Activated CD4-positive, alpha-beta T cell treated with anti-CD3 and anti-CD28 coated beads, Interleukin-2, amount 10 ng/mL, durations not matched to agents 7 days and 5 days (primary cell): ENCODE measurements around the gene NTRK1. TPM values are rescaled to one million over a fixed set of nuclear protein-coding genes. Genes with fewer than 3 reads are reported as not detected.

ENCODE experiments used
- CTCF ChIA-PET: fragments of 350-600 bp; sonication (Branson Sonifier 250); formaldehyde crosslinking; loops from one replicate; lab custom pipeline; 2021; ENCODE audit warnings: antibody characterized with exemption; lab: Charles Lee
- POLR2A ChIA-PET: fragments of 350-600 bp; sonication (Branson Sonifier 250); formaldehyde crosslinking; loops from one replicate; lab custom pipeline; 2021; ENCODE audit warnings: antibody characterized with exemption; lab: Charles Lee
- DNase-seq: peaks from one replicate; pipeline ENCODE4 v3.0.0-alpha.2; 2020
- H3K27ac Mint-ChIP-seq: one replicate; pipeline ENCODE4 v1.8.0; 2021; ENCODE audit warnings: mild to moderate bottlenecking, moderate library complexity, mixed read lengths
- H3K27me3 Mint-ChIP-seq: one replicate; pipeline ENCODE4 v1.8.0; 2021; ENCODE audit warnings: mixed read lengths
- H3K36me3 Mint-ChIP-seq: one replicate; pipeline ENCODE4 v1.8.0; 2021; ENCODE audit warnings: low read depth, mixed read lengths
- H3K4me1 Mint-ChIP-seq: one replicate; pipeline ENCODE4 v1.8.0; 2021; ENCODE audit warnings: mixed read lengths
- H3K4me3 Mint-ChIP-seq: one replicate; pipeline ENCODE4 v1.8.0; 2021; ENCODE audit warnings: mild to moderate bottlenecking, moderate library complexity, mixed read lengths
- H3K9me3 Mint-ChIP-seq: one replicate; pipeline ENCODE4 v1.8.0; 2021; ENCODE audit warnings: mixed read lengths
- total RNA-seq, 2 experiments: library from RNA; stranded (reverse); gene quantifications; one replicate each; pipeline ENCODE4 v1.2.3, GENCODE V29; 2021

Gene NTRK1
- total RNA-seq, 2 experiments from 2014 or later = 1.9 to 2.0 TPM

DNA sequence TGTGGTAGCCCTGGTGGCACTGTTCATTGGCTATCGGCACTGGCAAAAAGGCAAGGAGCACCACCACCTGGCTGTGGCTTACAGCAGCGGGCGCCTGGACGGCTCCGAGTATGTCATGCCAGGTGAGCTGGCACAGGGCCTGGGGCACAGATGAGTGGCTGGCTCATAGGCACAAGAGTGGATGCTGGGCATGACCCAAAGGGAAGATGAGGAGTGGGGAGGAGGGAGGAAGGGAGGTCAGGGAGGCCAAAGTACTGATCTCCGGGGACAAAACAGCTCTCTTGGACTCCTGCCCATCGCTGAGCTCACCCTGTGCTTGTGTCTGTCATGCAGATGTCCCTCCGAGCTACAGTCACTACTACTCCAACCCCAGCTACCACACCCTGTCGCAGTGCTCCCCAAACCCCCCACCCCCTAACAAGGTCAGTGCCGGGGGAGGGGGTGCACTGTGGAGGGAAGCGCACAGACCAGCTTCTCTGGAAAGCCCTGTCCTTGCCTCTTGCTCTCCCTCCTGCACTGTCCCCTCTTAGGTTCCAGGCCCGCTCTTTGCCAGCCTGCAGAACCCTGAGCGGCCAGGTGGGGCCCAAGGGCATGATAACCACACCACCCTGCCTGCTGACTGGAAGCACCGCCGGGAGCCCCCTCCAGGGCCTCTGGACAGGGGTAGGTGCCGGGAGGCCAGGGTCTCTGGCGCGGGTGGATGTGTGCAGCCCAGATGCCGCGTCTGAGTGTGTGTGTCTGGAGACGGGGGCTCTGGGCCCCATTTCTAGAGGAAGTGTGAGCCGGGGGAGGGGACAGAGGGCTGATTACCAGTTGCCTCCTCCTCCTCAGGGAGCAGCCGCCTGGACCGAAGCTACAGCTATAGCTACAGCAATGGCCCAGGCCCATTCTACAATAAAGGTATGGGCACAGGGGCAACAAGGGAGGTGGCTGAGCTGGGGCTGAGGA, 52.5 kb downstream of the NTRK1 start:
- Mint-ChIP-seq H3K4me3 (no peak overlapping the region), H3K4me1 (peaks cover 1% of the 10 kb centered on the region), H3K36me3 (no peaks in the 10 kb centered on the region), H3K27me3 (peaks cover 14% of the 10 kb centered on the region), H3K9me3 (no peaks in the 10 kb centered on the region), H3K27ac (no peak overlapping the region)
- no peak for DNase-seq
- CTCF ChIA-PET = interaction anchor here (0.6 to 1.6 kb wide), 6 partner anchors 13 to 187 kb away, joined by 3 to 6 read pairs (median 4); no protein-coding TSS in a partner anchor
- POLR2A ChIA-PET = no interaction called here

DNA sequence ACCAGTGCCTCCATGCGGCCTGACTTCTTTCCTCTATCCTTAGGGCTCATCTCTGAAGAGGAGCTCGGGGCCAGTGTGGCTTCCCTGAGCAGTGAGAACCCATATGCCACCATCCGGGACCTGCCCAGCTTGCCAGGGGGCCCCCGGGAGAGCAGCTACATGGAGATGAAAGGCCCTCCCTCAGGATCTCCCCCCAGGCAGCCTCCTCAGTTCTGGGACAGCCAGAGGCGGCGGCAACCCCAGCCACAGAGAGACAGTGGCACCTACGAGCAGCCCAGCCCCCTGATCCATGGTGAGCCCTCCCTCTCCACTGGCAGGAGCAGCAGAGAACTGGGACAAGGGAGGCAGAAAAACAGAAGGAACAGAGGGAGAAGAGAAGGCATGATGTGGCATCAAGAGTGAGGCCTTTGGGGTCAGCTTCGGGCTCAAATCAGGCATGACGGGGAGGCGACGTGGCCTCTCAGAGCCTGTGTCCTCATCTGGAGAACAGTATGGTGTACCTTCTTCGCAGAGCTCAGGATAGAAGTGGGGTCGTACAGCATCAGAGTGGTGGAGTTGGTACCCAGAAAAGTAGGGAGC, 53.2 kb downstream of the NTRK1 start:
- Mint-ChIP-seq H3K27ac (no peak overlapping the region), H3K36me3 (no peaks in the 10 kb centered on the region), H3K27me3 (peaks cover 20% of the 10 kb centered on the region), H3K9me3 (no peaks in the 10 kb centered on the region), H3K4me1 (peaks cover 1% of the 10 kb centered on the region), H3K4me3 (no peak overlapping the region)
- POLR2A ChIA-PET = no interaction called here
- CTCF ChIA-PET = interaction anchor here (1.1 to 1.6 kb wide), 4 partner anchors 12 to 187 kb away, joined by 3 to 6 read pairs (median 4); no protein-coding TSS in a partner anchor
- DNase-seq = no peak

DNA sequence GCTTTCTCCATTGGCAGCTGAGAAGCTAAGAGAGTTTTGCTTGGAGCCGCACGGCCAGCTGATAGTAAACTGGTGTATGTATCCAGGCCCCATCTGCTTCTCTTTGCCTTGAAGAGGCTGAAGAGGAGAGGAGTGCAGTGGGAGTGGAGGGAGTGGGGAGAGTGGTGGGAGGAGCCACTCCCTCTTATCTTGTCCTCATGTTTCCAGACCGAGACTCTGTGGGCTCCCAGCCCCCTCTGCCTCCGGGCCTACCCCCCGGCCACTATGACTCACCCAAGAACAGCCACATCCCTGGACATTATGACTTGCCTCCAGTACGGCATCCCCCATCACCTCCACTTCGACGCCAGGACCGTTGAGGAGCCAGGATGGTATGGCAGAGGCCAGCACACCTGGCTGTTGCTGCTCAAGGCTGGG, 53.8 kb downstream of the NTRK1 start:
- H3K27me3 Mint-ChIP-seq = peaks cover 26% of the 10 kb centered on the region
- H3K4me3 Mint-ChIP-seq = no peak overlapping the region
- H3K27ac Mint-ChIP-seq = no peak overlapping the region
- ChIA-PET CTCF (interaction anchor here (1.1 to 1.6 kb wide), 3 partner anchors 12 to 188 kb away, joined by 4 to 6 read pairs (median 4); no protein-coding TSS in a partner anchor), POLR2A (no interaction called here)
- no peak for DNase-seq
- H3K36me3 Mint-ChIP-seq = no peaks in the 10 kb centered on the region
- H3K4me1 Mint-ChIP-seq = peaks cover 1% of the 10 kb centered on the region
- H3K9me3 Mint-ChIP-seq = no peaks in the 10 kb centered on the region

DNA sequence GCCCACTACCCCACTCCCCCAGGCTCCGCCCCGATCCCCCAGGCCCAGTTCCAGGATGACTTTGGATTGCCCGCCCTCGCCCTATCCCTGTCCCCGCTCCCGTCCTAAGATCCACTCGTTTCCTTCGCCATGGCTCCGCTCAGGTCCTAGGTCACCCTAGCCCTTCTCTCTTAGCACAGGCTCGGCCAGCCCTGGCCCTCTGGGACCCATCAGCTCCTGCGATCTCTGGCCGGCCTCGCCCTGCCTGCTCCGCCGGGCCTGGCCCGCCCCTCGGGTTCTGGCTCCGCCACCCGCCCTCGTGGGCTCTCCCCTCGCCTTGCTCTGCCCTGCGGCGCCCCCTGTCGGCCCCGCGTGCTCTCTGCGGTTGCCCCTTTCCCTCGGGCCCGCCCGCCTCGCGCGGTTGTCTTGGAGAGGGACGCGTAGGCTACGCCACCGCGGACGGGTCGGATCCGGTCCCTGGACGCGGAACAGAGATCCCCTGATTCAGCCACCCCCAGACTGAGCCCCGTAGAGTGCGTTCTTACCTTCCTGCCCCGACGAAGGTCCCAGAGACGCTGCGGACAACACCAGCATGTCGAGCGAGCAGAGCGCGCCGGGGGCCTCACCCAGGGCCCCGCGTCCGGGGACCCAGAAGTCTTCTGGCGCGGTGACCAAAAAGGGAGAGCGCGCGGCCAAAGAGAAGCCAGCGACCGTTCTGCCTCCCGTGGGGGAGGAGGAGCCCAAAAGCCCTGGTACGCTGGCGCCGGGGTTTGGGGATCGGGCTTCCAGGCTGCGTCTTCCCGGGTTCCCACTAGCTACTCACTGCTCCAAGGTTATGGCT, 59.8 kb downstream of the NTRK1 start, which contains the start of gene LRRC71:
Gene LRRC71, plus strand, starts transcription at position 400 of the 820 bp plus-strand sequence. Its CDS starts 172 bp downstream, at position 572.
- peaks cover 13% of the 10 kb centered on the region for H3K4me1 Mint-ChIP-seq
- CTCF ChIA-PET = interaction anchor here (0.7 to 1.4 kb wide), 4 partner anchors 11 to 231 kb away, joined by 3 read pairs; no protein-coding TSS in a partner anchor
- no peaks in the 10 kb centered on the region for H3K36me3 Mint-ChIP-seq
- no peaks in the 10 kb centered on the region for H3K9me3 Mint-ChIP-seq
- peaks cover 74% of the 10 kb centered on the region for H3K27me3 Mint-ChIP-seq
- POLR2A ChIA-PET = no interaction called here
- no peak within 1 kb of the TSS for H3K4me3 Mint-ChIP-seq
- H3K27ac Mint-ChIP-seq = no peak within 1 kb of the TSS
- DNase-seq = peak; percentile 67

DNA sequence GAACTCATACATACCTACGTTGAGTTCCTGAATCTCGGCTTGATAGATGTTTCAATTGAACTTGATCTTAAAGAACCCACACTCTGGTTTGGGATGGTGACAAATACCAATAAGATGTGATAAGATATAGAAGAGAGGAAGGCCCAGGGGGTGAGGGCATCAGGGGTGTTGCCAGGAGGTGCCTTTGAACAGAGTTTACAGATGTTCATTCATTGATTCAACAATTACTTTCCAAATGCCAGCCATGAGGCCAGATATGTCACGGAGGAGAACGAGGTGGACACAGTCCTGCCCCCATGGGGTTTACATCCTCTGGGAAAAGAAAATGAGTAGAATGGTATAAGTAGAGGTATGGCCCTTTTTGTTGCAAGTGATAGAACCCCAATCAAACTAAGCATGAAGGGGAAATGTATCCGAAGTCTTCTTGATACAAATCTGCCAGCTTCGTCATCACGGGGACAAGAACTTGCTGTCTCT, 60.4 kb downstream of the NTRK1 start:
- H3K9me3 Mint-ChIP-seq = no peaks in the 10 kb centered on the region
- CTCF ChIA-PET = interaction anchor here (1.3 to 1.4 kb wide), 2 partner anchors 31 to 231 kb away, joined by 3 read pairs; no protein-coding TSS in a partner anchor
- H3K4me1 Mint-ChIP-seq = peaks cover 13% of the 10 kb centered on the region
- DNase-seq = no peak
- H3K27me3 Mint-ChIP-seq = peaks cover 77% of the 10 kb centered on the region
- no peak overlapping the region for H3K27ac Mint-ChIP-seq
- no peak overlapping the region for H3K4me3 Mint-ChIP-seq
- no peaks in the 10 kb centered on the region for H3K36me3 Mint-ChIP-seq
- POLR2A ChIA-PET = no interaction called here

DNA sequence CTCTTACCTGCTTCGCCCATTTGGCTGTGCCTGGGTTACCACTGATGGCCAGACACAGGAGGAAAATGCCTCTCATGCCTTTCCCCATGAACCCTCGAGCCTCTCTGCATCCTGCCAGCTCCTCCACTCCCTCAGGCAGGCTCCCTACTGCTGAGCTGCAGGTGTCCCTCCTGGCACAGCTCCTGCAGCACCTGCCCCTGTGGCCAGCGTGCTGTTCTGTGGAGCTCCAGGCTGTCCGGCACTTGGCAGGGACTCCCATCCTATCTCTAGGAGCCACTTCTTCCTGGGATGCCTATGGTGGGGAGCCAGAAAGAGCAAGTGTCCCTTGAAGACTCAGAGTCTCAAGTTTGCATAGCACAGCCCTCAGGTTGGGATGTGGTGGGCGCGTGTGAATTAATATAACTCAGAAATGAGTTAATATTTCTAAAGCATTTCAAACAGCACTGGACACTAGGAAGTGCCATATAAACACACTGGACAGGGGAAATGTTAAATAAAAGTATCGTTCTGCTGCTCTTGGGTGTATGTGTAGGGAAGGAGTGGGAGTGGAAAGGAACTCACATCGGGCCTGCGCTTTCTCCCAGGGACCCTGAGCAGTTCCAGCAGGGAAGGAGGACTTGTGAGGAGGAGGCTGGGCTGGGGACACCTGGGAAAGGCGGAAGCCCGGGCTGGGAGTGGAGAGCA, 62.5 kb downstream of the NTRK1 start:
- Mint-ChIP-seq H3K27me3 (peaks cover 90% of the 10 kb centered on the region), H3K4me1 (peaks cover 22% of the 10 kb centered on the region), H3K27ac (no peak overlapping the region), H3K4me3 (no peak overlapping the region), H3K9me3 (no peaks in the 10 kb centered on the region), H3K36me3 (no peaks in the 10 kb centered on the region)
- DNase-seq = no peak
- ChIA-PET POLR2A (no interaction called here), CTCF (interaction anchor here (1.0 to 1.8 kb wide), 4 partner anchors 12 to 239 kb away, joined by 3 to 6 read pairs (median 4); no protein-coding TSS in a partner anchor)

DNA sequence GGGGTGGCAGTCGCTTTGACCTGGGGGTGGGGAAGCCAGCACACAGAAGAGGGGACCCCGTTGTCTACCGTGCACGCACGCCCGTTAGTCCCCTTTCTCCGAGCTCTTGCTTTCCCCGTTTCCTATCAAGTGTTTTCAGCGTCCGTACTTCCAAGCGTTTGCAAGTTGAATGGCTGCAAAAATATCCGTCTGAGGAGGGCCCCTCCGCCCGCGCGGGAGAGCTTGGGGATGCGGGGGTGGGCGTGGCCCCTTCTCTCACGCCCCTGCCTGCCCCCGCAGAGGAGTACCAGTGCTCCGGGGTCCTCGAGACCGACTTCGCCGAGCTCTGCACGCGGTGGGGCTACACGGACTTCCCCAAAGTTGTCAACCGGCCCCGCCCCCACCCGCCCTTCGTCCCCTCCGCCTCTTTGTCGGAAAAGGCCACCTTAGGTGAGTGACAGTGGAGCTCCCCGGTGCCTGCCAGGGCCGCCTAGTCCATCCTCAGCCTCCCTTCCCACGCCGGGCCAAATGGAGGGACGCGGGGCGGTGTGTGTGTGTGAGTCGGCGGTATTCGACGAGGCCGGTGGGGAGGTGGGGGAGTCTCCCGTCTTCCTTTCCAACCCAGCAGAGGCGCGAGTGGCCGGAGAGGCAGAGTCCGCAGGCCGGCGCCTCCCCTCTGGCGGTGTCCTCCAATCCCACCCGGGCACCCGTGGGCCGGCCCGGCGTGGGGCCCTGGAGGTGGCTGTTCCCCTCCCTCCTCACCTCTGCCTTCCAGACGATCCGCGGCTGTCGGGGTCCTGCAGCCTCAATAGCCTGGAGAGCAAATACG, 63.2 kb downstream of the NTRK1 start:
- Mint-ChIP-seq H3K27me3 (peaks cover 90% of the 10 kb centered on the region), H3K27ac (no peak overlapping the region), H3K9me3 (no peaks in the 10 kb centered on the region), H3K36me3 (no peaks in the 10 kb centered on the region), H3K4me3 (no peak overlapping the region), H3K4me1 (peaks cover 24% of the 10 kb centered on the region)
- DNase-seq = no peak
- POLR2A ChIA-PET = no interaction called here
- CTCF ChIA-PET = interaction anchor here (1.3 to 1.8 kb wide), 3 partner anchors 32 to 198 kb away, joined by 5 to 6 read pairs (median 5); no protein-coding TSS in a partner anchor

DNA sequence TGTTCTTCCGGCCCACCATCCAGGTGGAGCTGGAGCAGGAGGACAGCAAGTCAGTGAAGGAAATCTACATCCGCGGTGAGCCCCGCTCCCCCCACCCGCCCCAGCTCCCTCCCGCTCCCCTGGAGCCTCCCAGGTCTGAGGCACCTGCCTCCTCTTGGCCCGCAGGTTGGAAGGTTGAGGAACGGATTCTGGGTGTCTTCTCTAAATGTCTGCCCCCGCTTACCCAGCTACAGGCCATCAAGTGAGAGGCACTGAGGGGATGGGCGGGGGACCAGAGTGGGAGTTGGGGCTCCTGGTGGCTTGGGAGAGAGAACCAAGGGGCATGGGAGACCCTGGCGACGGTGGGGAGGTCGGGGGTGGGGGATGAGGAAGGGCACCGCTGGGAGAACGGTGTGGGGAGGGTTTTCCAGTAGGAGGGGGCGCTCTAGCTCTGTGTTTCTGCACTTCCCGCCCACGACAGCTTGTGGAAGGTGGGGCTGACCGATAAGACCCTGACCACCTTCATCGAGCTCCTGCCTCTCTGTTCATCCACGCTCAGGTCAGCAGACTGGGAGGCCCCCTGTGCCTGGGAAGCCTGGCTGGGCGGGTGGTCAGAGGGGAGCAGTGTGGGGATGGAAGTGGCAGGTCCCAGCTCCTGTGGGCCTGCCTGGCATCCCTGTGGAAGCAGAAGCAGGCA, 64.0 kb downstream of the NTRK1 start:
- peaks cover 91% of the 10 kb centered on the region for H3K27me3 Mint-ChIP-seq
- H3K9me3 Mint-ChIP-seq = no peaks in the 10 kb centered on the region
- POLR2A ChIA-PET = no interaction called here
- no peaks in the 10 kb centered on the region for H3K36me3 Mint-ChIP-seq
- H3K4me3 Mint-ChIP-seq = no peak overlapping the region
- peaks cover 24% of the 10 kb centered on the region for H3K4me1 Mint-ChIP-seq
- no peak for DNase-seq
- CTCF ChIA-PET = interaction anchor here (0.6 to 1.8 kb wide), 4 partner anchors 35 to 199 kb away, joined by 3 to 5 read pairs (median 4); partner anchors contain the start of gene NTRK1
- no peak overlapping the region for H3K27ac Mint-ChIP-seq

DNA sequence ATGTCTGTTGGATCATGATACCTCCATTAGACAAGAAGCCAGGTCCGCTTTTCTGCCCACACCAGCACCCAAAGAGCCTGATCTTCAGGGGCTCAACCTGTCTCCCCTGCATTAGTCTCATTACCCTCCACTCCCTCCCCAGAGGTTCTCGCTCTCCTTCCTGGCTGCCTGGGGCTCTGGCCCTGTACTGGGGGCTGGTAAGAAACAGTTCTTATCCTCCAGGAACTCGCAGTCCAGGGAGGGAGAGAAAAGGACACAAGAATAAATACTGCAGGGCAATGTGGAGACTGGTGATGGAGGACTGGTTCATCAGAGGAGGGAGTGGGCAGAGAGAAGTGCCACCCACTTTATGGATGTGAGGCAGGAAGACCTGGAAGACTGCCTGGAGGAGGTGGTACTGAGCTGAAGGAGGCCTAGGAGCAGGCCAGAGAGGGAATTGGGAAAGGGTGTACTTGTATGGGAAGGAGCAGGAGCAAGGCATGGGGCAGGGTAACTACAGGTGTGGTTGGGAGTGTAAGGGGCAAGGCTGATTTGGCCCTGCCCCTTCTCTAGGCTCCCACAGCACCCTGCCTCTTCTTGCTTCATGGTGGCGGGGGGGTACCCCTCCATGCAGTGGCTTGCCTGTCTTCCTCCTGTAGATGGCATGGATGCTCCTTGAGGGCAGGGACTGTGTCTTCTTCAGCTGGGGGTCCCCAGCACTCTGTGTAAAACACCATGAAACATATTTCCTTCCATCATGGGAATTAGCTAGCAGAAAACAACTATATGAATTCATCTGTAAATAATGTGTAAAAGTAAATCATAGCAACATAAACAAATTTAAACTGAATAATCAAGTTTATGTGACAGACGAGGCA, 64.7 kb downstream of the NTRK1 start:
- Mint-ChIP-seq H3K4me1 (peaks cover 21% of the 10 kb centered on the region), H3K4me3 (no peak overlapping the region), H3K27ac (no peak overlapping the region), H3K9me3 (no peaks in the 10 kb centered on the region), H3K27me3 (peaks cover 87% of the 10 kb centered on the region), H3K36me3 (no peaks in the 10 kb centered on the region)
- ChIA-PET CTCF (interaction anchor here (0.6 to 1.9 kb wide), 6 partner anchors 12 to 200 kb away, joined by 3 to 5 read pairs (median 4); partner anchors contain the start of gene NTRK1), POLR2A (no interaction called here)
- no peak for DNase-seq

DNA sequence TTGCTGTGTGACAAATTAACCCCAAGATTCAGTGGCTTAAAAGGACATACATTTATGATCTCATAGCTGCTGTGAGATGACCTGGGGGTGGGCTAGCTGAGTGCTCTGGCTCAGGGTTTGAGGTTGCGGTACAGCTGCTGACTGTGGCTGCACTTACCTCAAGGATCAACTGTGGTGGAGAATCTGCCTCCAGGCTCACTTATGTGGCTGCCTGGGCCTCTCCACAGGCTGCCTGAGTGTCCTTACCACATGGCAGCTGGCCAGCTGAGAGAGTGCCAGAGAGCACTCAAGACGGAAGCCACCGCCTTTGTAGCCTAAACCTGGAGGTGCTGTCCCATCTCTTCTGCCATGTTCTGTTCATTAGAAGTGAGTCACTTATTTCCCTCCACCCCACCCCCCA, 65.5 kb downstream of the NTRK1 start:
- Mint-ChIP-seq H3K27ac (no peak overlapping the region), H3K4me3 (no peak overlapping the region), H3K4me1 (peaks cover 23% of the 10 kb centered on the region), H3K36me3 (no peaks in the 10 kb centered on the region), H3K9me3 (no peaks in the 10 kb centered on the region), H3K27me3 (peaks cover 86% of the 10 kb centered on the region)
- CTCF ChIA-PET = interaction anchor here (0.9 to 2.5 kb wide), 5 partner anchors 12 to 221 kb away, joined by 3 to 10 read pairs (median 5); no protein-coding TSS in a partner anchor
- POLR2A ChIA-PET = no interaction called here
- peak; percentile 14 for DNase-seq
